ENCODE results near the gene TEAD1. TPM values are rescaled to one million over a fixed set of nuclear protein-coding genes. Genes with fewer than 3 reads are reported as not detected.

TEAD1 gene
- polyA plus RNA-seq, 1 experiment = 113 TPM

GRCh38 chr11:12682288-12682687, 8.1 kb downstream of the TEAD1 start:
- Histone ChIP-seq H3K4me3 (ENCODE audit: low read depth, low read length) (no peak overlapping the region), H3K9me3 (ENCODE audit: control insufficient read depth, insufficient read depth, low read length) (no peaks in the 10 kb centered on the region), H3K27ac (ENCODE audit: low read depth, low read length) (no peak overlapping the region), H3K27me3 (ENCODE audit: control insufficient read depth, insufficient read depth, low read length) (no peaks in the 10 kb centered on the region)
- no peak for DNase-seq (ENCODE audit: low read depth, low spot score)
- TF ChIP-seq CTCF (IDR thresholded peaks at IDR 0.05; ENCODE audit: low read depth, low read length) = no peak
- POLR2A ChIA-PET = no interaction called here
- CTCF ChIA-PET = interaction anchor here (5.9 kb wide), 1 partner anchor 351 kb away, joined by 42 read pairs; no protein-coding TSS in a partner anchor

DNA sequence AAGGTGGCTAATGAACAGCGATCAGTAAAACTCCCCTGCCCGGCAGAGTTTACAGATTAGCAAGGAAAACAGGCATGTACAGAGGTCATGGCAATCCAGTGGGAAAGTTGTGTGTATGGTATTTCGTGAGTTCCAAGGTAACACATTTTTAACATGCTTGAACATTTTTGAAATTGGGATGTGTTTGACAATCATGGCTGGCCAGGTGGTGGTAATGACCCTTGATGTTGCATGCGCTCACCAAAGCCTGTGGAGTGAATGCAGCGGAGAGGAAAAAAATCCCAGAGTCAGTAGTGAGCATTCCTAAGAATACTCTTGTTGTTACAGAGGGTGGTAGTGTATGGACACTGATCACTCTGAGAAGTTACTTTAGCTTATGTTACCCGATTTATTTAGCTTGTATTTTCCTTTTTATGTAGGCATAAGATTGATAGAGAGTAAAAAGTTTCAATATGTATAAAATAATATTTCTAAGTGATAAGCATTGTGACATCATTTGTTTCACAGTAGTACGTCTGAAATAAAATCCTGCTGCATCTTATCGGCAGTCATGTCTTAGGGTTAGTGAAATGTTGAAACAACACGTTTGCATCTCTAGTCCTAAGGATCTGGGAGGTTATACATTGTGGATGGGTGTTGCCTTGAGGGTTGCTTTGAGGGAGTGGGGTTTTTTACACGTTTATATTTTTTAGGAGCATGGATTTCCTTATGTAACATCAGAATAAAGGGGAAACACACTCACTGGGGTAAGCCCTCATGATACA, 8.7 kb downstream of the TEAD1 start:
- DNase-seq (ENCODE audit: low read depth, low spot score) = no peak
- ChIA-PET CTCF (interaction anchor here (1.4 kb wide), 1 partner anchor 351 kb away, joined by 3 read pairs; no protein-coding TSS in a partner anchor), POLR2A (no interaction called here)

GRCh38 chr11:12683874-12684273, 9.7 kb downstream of the TEAD1 start:
- DNase-seq (ENCODE audit: low read depth, low spot score) = no peak
- no peaks in the 10 kb centered on the region for H3K27me3 ChIP-seq (ENCODE audit: control insufficient read depth, insufficient read depth, low read length)
- no peak for TF ChIP-seq CTCF (IDR thresholded peaks at IDR 0.05; ENCODE audit: low read depth, low read length)
- H3K9me3 ChIP-seq (ENCODE audit: control insufficient read depth, insufficient read depth, low read length) = no peaks in the 10 kb centered on the region
- no peak overlapping the region for H3K4me3 ChIP-seq (ENCODE audit: low read depth, low read length)
- H3K27ac ChIP-seq (ENCODE audit: low read depth, low read length) = no peak overlapping the region
- ChIA-PET CTCF (interaction anchor here (1.4 kb wide), 1 partner anchor 352 kb away, joined by 3 read pairs; no protein-coding TSS in a partner anchor), POLR2A (no interaction called here)

More for the DNA sequence above, 8.7 kb downstream of the TEAD1 start:
- Histone ChIP-seq H3K4me3 (ENCODE audit: low read depth, low read length) (no peak overlapping the region), H3K27ac (ENCODE audit: low read depth, low read length) (no peak overlapping the region), H3K27me3 (ENCODE audit: control insufficient read depth, insufficient read depth, low read length) (no peaks in the 10 kb centered on the region), H3K9me3 (ENCODE audit: control insufficient read depth, insufficient read depth, low read length) (no peaks in the 10 kb centered on the region)
- TF ChIP-seq CTCF (IDR thresholded peaks at IDR 0.05; ENCODE audit: low read depth, low read length) = no peak

- CTCF ChIA-PET = interaction anchor here (1.4 kb wide), 1 partner anchor 353 kb away, joined by 3 read pairs; no protein-coding TSS in a partner anchor
Observed at GRCh38 chr11:12684315-12684714, 10.1 kb downstream of the TEAD1 start.

More at GRCh38 chr11:12684315-12684714, 10.1 kb downstream of the TEAD1 start:
- DNase-seq (ENCODE audit: low read depth, low spot score) = no peak
- H3K27me3 ChIP-seq (ENCODE audit: control insufficient read depth, insufficient read depth, low read length) = no peaks in the 10 kb centered on the region
- POLR2A ChIA-PET = no interaction called here
- H3K9me3 ChIP-seq (ENCODE audit: control insufficient read depth, insufficient read depth, low read length) = no peaks in the 10 kb centered on the region
- no peak overlapping the region for H3K4me3 ChIP-seq (ENCODE audit: low read depth, low read length)
- TF ChIP-seq CTCF (IDR thresholded peaks at IDR 0.05; ENCODE audit: low read depth, low read length) = no peak
- no peak overlapping the region for H3K27ac ChIP-seq (ENCODE audit: low read depth, low read length)

Data from AG04450 (cell line).